K562 (cell line): ENCODE data around the gene ZDHHC11. TPM values are rescaled to one million over a fixed set of nuclear protein-coding genes. Genes with fewer than 3 reads are reported as not detected.

Source experiments
- ATF4 ChIP-seq: fragments of 450-650 bp; formaldehyde crosslinking; IDR thresholded peaks from 2 replicates; pipeline ENCODE4 v1.4.0; 2022; ENCODE audit warnings: mild to moderate bottlenecking, moderate library complexity
- E2F8 ChIP-seq: fragments of 450-650 bp; IDR thresholded peaks from 2 replicates; pipeline ENCODE4 v1.7.1; 2018; ENCODE audit warnings: mild to moderate bottlenecking, low read depth; ENCODE audit not compliant: partially characterized antibody
- JUND ChIP-seq, 2 experiments: IDR thresholded peaks; 2 replicates in 1 of 2; 3 replicates in 1 of 2; pipeline ENCODE4 v1.6.1; 2011; ENCODE audit warnings: borderline replicate concordance in 2 of 2, low read depth in 2 of 2, low read length in 2 of 2, improper control_type of control experiment in 1 of 2, missing biosample characterization in 1 of 2, missing genetic modification characterization in 1 of 2, missing genetic modification reagents in 1 of 2
- NR2C1 ChIP-seq, 2 experiments: fragments of 450-650 bp; IDR thresholded peaks; 2 replicates each; pipeline ENCODE4 v1.6.1; 2017; ENCODE audit warnings: mild to moderate bottlenecking in 2 of 2, antibody characterized with exemption in 1 of 2, inconsistent platforms in 1 of 2, missing compliant biosample characterization in 1 of 2, missing genetic modification characterization in 1 of 2
- PBX2 ChIP-seq, 2 experiments: IDR thresholded peaks in 1 of 2; conservative IDR thresholded peaks in 1 of 2; 2 replicates each; pipeline ENCODE4 v1.6.1; 2016; ENCODE audit warnings: low read depth in 2 of 2, mild to moderate bottlenecking in 1 of 2, missing compliant biosample characterization in 1 of 2, missing genetic modification characterization in 1 of 2, moderate library complexity in 1 of 2
- YY1 ChIP-seq, 3 experiments: IDR thresholded peaks; 2 replicates each; pipeline ENCODE4 v1.6.1; 2011; ENCODE audit warnings: low read length in 2 of 3, mild to moderate bottlenecking in 2 of 3, moderate library complexity in 2 of 3, borderline replicate concordance in 1 of 3, control low read depth in 1 of 3, low read depth in 1 of 3; ENCODE audit not compliant: insufficient read depth in 3 of 3, insufficient replicate concordance in 2 of 3, control insufficient read depth in 1 of 3, insufficient read length in 1 of 3; ENCODE audit errors: extremely low read depth in 1 of 3
- ZNF134 ChIP-seq: fragments of 250-450 bp; sonication (Bioruptor Pico); conservative IDR thresholded peaks from 2 replicates; pipeline ENCODE4 v1.4.0; 2020
- ZNF280B ChIP-seq: fragments of 250-450 bp; sonication (Bioruptor Pico); IDR thresholded peaks from 2 replicates; pipeline ENCODE4 v1.5.1; 2021; ENCODE audit warnings: mild to moderate bottlenecking
- ZNF444 ChIP-seq: fragments of 250-450 bp; sonication (Bioruptor Pico); IDR thresholded peaks from 2 replicates; pipeline ENCODE4 v1.4.0; 2020; ENCODE audit warnings: mild to moderate bottlenecking, moderate library complexity
- ZNF609 ChIP-seq: sonication (generic); formaldehyde crosslinking; IDR thresholded peaks from 2 replicates; pipeline ENCODE4 v1.8.1; 2023; ENCODE audit warnings: missing genetic modification reagents, mild to moderate bottlenecking, borderline replicate concordance
- polyA plus RNA-seq, 8 experiments: library from polyadenylated mRNA; depleted of rRNA in 4 of 8; stranded (reverse) in 5 of 8; unstranded in 3 of 8; fragments of >200 nt; fragmentation: Nextera tagmentation in 2 of 8; fragmentation: Illumina TruSeq in 1 of 8; extraction: Ambion mirVana in 2 of 8; extraction: Trizol in 1 of 8; gene quantifications; 2 replicates each; pipeline versions ENCODE4 v1.2.1 to v1.2.3, GENCODE V29; 2011 to 2014; ENCODE audit warnings: inconsistent platforms in 1 of 8, missing spikeins in 1 of 8
- total RNA-seq, 7 experiments: library from RNA; depleted of rRNA in 6 of 7; stranded (reverse); fragments of >200 nt in 6 of 7; fragmentation: Illumina TruSeq in 2 of 7; extraction: Trizol in 2 of 7; gene quantifications; 2 replicates each; pipeline versions ENCODE4 v1.2.1 to v1.2.3, GENCODE V29; 2011 to 2021; ENCODE audit warnings: low replicate concordance in 1 of 7

Gene ZDHHC11
- total and polyA plus RNA-seq, 9 of the 15 experiments (the other 6 are each of a cell fraction or from before 2014, with no cell fraction given), result 0.07 to 2.3 (median 0.52) TPM

GRCh38 chr5:891117-891836, 40.5 kb upstream of the ZDHHC11 start (continued):
- TF ChIP-seq JUND (IDR thresholded peaks at IDR 0.05; ENCODE audit: borderline replicate concordance, low read depth, low read length), result 0 out of 2 replicates have a peak, but pooled peaks have one; percentile 21
- no peak for TF ChIP-seq JUND (tag; IDR thresholded peaks at IDR 0.05; ENCODE audit: borderline replicate concordance, low read depth, low read length)
- TF ChIP-seq YY1 (IDR thresholded peaks at IDR 0.05; ENCODE audit: borderline replicate concordance in 1 of 3, control insufficient read depth in 1 of 3, extremely low read depth in 1 of 3, insufficient read depth in 3 of 3, insufficient read length in 1 of 3, insufficient replicate concordance in 2 of 3, low read depth in 1 of 3, low read length in 2 of 3), result no peak
- TF ChIP-seq ZNF134 (CRISPR knock-in tag), result no peak
- no peak for TF ChIP-seq ZNF444
- no peak for TF ChIP-seq E2F8
- no peak for TF ChIP-seq ZNF609 (CRISPR knock-in tag)
- no peak for TF ChIP-seq ZNF280B (CRISPR knock-in tag)
- no peak for TF ChIP-seq ATF4 (CRISPR knock-in tag)
- TF ChIP-seq NR2C1 (IDR thresholded peaks at IDR 0.05), result no peak
- no peak for TF ChIP-seq NR2C1 (tag; IDR thresholded peaks at IDR 0.05)
- TF ChIP-seq PBX2 (CRISPR knock-in tag; IDR thresholded peaks at IDR 0.05; ENCODE audit: low read depth), result no peak
- TF ChIP-seq PBX2 (tag; conservative IDR thresholded peaks at IDR 0.05; ENCODE audit: low read depth), result no peak
